ENCODE results near the gene KAT6B. TPM values are rescaled to one million over a fixed set of nuclear protein-coding genes. Genes with fewer than 3 reads are reported as not detected.
A peak's percentile ranks its signal among the peaks of the same experiment; 100 is the strongest.

KAT6B gene
- total and polyA plus RNA-seq, 2 of the 8 experiments (the other 6 are each of a cell fraction or from before 2014, with no cell fraction given): 7.3 to 30.8 TPM

DNA sequence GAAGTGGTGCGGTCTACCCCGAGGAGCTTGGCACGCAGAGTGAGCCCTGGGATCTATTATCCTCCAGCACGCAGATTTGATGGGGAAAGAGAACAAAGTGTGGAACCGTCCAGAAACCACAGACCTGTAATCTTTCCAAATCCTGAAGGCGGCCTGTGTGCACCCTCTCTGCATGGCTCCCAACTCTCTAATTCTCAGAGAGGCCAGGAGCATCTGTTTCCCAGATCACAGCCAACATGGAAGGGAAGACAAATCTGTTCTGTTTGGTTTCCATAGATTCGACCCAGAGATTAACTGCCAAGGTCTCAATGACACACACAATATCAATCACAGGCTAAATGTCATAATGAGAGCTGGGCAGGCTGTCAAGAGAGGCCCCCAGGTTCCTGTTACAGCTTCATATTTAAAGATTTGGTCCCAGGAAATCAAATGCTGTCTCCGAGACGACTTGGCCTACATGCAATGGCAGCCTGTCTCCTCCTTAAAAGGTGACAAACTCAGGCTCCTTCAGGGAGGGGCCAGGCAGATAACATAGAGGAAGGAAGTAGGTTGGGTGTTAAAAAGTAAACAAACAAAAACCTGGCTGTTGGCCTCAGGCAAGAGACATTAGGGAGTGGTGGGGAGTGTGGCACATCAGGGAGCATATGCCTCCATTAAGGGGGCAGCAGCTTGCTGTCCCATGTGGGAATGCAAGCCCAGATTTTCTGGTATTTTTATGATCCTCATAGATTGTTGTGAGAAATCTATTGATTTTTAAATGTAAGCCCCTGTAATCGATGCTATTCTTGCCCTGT lies 236.3 kb downstream of the KAT6B start:
- CTCF ChIA-PET (ENCODE audit: partially characterized antibody): interaction anchor here (0.5 to 2.4 kb wide), 8 partner anchors 14 to 267 kb away, joined by 3 to 8 read pairs (median 3); a partner anchor contains a TSS

More for the DNA sequence above, 236.3 kb downstream of the KAT6B start:
- WGBS, 2 experiments (ENCODE audit: extremely low coverage in 1 of 2, insufficient coverage in 1 of 2, insufficient read length in 1 of 2, insufficient replicate concordance in 2 of 2, low coverage in 1 of 2, low lambda C conversion rate in 2 of 2, missing lambda C conversion rate in 1 of 2): 94% methylated on average over 10 of the region's 10 CpGs; no CpG with 5 or more reads in 1 of the 2 experiments
- no peak for TF ChIP-seq NANOG (IDR thresholded peaks at IDR 0.05; ENCODE audit: insufficient read depth, low read depth, low read length, poor library complexity, severe bottlenecking)
- TF ChIP-seq TBP (IDR thresholded peaks at IDR 0.05; ENCODE audit: low read depth, low read length): no peak
- Histone ChIP-seq H2AFZ (ENCODE audit: low read length) (no peak overlapping the region), H3K27me3 (replicated peaks in 1 of 4; ENCODE audit: control insufficient read depth in 3 of 4, extremely low read depth in 1 of 4, insufficient read depth in 3 of 4, low read length in 3 of 4) (no peaks in the 10 kb centered on the region), H3K14ac (ENCODE audit: insufficient read length) (no peak overlapping the region), H2BK20ac (ENCODE audit: low read length) (no peak overlapping the region), H3K79me2 (ENCODE audit: control insufficient read depth in 1 of 2, insufficient read depth in 2 of 2, low read length in 2 of 2) (no peaks in the 10 kb centered on the region), H4K20me1 (replicated peaks in 1 of 2; ENCODE audit: control insufficient read depth in 1 of 2, insufficient read depth in 2 of 2, low read length in 2 of 2) (no peaks in the 10 kb centered on the region), H3K27ac (ENCODE audit: low read depth, low read length) (no peak overlapping the region), H3K4me2 (ENCODE audit: insufficient read depth in 1 of 2, low read depth in 2 of 2, low read length in 2 of 2) (no peak overlapping the region), H3K4me3 (ENCODE audit: extremely low read depth in 1 of 4, insufficient read depth in 2 of 4, low read depth in 3 of 4, low read length in 4 of 4) (no peak overlapping the region), H3K9ac (replicated peaks in 1 of 4; ENCODE audit: extremely low read depth in 1 of 4, low read depth in 3 of 4, low read length in 3 of 4) (no peak overlapping the region), H3K23me2 (ENCODE audit: low read depth, low read length) (no peaks in the 10 kb centered on the region; the same call in 1 of the 2 replicates), H3K18ac (ENCODE audit: extremely low read depth, low read length) (no peak overlapping the region), H2BK15ac (ENCODE audit: low read length) (no peak overlapping the region), H4K91ac (replicated peaks; ENCODE audit: insufficient read length, low read length) (no peak overlapping the region), H2BK120ac (replicated peaks; ENCODE audit: low read depth, low read length) (no peak overlapping the region), H3K79me1 (ENCODE audit: low read depth, low read length) (no peaks in the 10 kb centered on the region), H3K9me3 (ENCODE audit: insufficient read depth in 2 of 2, low read depth in 1 of 2, low read length in 1 of 2) (no peaks in the 10 kb centered on the region), H3K23ac (ENCODE audit: insufficient read length) (no peak overlapping the region), H4K8ac (ENCODE audit: extremely low read depth, insufficient read depth, low read length) (0 out of 2 replicates have a peak overlapping the region, but pooled peaks have one; percentile 5), H3K56ac (replicated peaks; ENCODE audit: insufficient read length, low read depth, low read length) (no peak overlapping the region), H3K36me3 (ENCODE audit: control insufficient read depth in 2 of 4, insufficient read depth in 4 of 4, low read length in 3 of 4) (no peaks in the 10 kb centered on the region), H2BK5ac (ENCODE audit: low read depth, low read length) (no peak overlapping the region), H3K4me1 (replicated peaks in 1 of 4; ENCODE audit: control insufficient read depth in 3 of 4, insufficient read depth in 4 of 4, low read length in 3 of 4) (peaks cover 0 to 5% (median 0%) of the 10 kb centered on the region in 4 experiments; a peak in 3 of 7 replicates), H4K5ac (ENCODE audit: insufficient read length, low read depth, low read length) (no peak overlapping the region), H2AK5ac (ENCODE audit: low read depth, low read length) (no peak overlapping the region), H2BK12ac (ENCODE audit: low read depth, low read length) (no peak overlapping the region), H3K4ac (replicated peaks; ENCODE audit: insufficient read length, low read depth, low read length) (no peak overlapping the region)
- FAIRE-seq: no peak
- POLR2A ChIA-PET (ENCODE audit: partially characterized antibody): no interaction called here
- no peak for DNase-seq (ENCODE audit: low read depth in 1 of 2, low spot score in 2 of 2)

Measured in H1 (cell line).